ENCODE data around the gene SEMA6B.

SEMA6B gene

DNA sequence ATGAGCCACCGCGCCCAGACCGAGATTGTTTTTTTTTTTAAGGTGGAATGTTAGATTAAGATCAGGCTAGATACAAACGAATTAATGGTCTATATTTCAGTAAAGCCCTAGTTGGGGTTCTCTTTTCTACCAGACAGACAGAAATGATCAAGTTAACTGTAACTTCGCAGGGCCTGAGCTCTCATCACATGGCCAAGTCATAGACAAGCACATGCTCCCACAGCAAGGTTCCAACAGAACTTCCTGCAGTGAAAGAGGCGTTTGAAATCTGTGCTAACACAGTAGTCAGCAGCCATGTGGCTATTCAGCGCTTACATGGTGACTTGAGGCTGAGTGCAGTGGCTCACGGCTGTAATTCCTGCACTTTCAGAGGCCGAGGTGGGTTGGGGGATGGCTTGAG lies 34.7 kb upstream of the SEMA6B start:
- TF ChIP-seq, protein P1, sequence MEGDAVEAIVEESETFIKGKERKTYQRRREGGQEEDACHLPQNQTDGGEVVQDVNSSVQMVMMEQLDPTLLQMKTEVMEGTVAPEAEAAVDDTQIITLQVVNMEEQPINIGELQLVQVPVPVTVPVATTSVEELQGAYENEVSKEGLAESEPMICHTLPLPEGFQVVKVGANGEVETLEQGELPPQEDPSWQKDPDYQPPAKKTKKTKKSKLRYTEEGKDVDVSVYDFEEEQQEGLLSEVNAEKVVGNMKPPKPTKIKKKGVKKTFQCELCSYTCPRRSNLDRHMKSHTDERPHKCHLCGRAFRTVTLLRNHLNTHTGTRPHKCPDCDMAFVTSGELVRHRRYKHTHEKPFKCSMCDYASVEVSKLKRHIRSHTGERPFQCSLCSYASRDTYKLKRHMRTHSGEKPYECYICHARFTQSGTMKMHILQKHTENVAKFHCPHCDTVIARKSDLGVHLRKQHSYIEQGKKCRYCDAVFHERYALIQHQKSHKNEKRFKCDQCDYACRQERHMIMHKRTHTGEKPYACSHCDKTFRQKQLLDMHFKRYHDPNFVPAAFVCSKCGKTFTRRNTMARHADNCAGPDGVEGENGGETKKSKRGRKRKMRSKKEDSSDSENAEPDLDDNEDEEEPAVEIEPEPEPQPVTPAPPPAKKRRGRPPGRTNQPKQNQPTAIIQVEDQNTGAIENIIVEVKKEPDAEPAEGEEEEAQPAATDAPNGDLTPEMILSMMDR (conservative IDR thresholded peaks at IDR 0.05; ENCODE audit: low read depth, low read length): no peak

DNA sequence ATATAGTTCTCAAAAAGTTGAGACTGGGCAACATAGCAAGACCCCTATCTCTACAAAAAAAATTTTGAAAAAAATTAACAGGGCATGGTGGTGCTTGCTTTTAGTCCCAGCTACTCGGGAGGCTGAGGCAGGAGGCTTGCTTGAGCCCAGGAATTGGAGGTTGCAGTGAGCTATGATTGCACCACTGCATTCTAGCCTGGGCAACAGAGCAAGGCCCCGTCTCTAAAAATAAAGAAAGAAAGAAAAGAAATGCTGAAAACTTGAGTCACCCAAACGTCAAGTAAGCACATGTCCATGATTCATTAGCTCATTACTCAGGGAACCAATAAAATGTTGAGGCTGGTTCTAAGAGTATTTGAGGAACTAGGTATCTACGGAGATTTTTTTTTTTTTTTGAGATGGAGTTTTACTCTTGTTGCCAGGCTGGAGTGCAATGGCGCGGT lies 33.9 kb upstream of the SEMA6B start:
- no peak overlapping the region for H3K27ac ChIP-seq
- no peaks in the 10 kb centered on the region for H3K36me3 ChIP-seq (ENCODE audit: insufficient read depth)
- TF ChIP-seq, protein P1 (conservative IDR thresholded peaks at IDR 0.05; ENCODE audit: low read depth, low read length): no peak
- H3K79me2 ChIP-seq (ENCODE audit: insufficient read depth, low read depth): no peaks in the 10 kb centered on the region
- H3K9ac ChIP-seq: no peak overlapping the region
- no peaks in the 10 kb centered on the region for H4K20me1 ChIP-seq (ENCODE audit: insufficient read depth)
- H3K27me3 ChIP-seq (ENCODE audit: insufficient read depth, low read depth): peaks cover 69% of the 10 kb centered on the region
- no peak overlapping the region for H3K4me2 ChIP-seq
- H3K4me3 ChIP-seq (IDR thresholded peaks at IDR 0.05; ENCODE audit: insufficient read depth, low read depth, low read length): no peak overlapping the region
- no peaks in the 10 kb centered on the region for H3K4me1 ChIP-seq (ENCODE audit: low read depth, poor library complexity, severe bottlenecking)
- no peak overlapping the region for H2AFZ ChIP-seq (ENCODE audit: low read depth)

More for the DNA sequence above, 34.7 kb upstream of the SEMA6B start:
- no peaks in the 10 kb centered on the region for H4K20me1 ChIP-seq (ENCODE audit: insufficient read depth)
- no peak overlapping the region for H3K4me3 ChIP-seq (IDR thresholded peaks at IDR 0.05; ENCODE audit: insufficient read depth, low read depth, low read length)
- H3K27ac ChIP-seq: no peak overlapping the region
- H3K36me3 ChIP-seq (ENCODE audit: insufficient read depth): no peaks in the 10 kb centered on the region
- H3K4me1 ChIP-seq (ENCODE audit: low read depth, poor library complexity, severe bottlenecking): no peaks in the 10 kb centered on the region
- H2AFZ ChIP-seq (ENCODE audit: low read depth): no peak overlapping the region
- H3K27me3 ChIP-seq (ENCODE audit: insufficient read depth, low read depth): peaks cover 70% of the 10 kb centered on the region
- no peak overlapping the region for H3K4me2 ChIP-seq
- no peaks in the 10 kb centered on the region for H3K79me2 ChIP-seq (ENCODE audit: insufficient read depth, low read depth)
- no peak overlapping the region for H3K9ac ChIP-seq

DNA sequence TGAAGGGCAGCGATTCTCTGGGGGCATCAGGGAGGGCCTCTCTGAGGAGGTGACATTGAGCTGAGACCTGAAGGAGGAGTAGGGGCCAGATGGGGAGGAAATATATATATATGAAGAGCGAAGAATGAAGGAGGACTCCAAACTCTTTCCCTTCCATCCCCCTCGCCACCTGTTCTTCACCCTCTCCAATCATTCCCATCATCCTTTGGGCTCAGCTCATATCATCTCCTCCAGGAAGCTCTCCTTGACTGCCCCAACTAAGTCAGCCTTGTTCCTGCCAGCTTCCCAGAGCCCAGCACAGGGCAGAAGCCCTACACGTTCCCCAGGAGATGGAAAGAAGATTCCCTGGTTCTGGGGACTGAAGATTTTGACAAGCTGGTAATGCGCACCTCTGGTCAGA lies 33.0 kb upstream of the SEMA6B start:
- H3K79me2 ChIP-seq (ENCODE audit: insufficient read depth, low read depth): no peaks in the 10 kb centered on the region
- TF ChIP-seq, protein P1 (conservative IDR thresholded peaks at IDR 0.05; ENCODE audit: low read depth, low read length): no peak
- no peak overlapping the region for H3K4me2 ChIP-seq
- H3K36me3 ChIP-seq (ENCODE audit: insufficient read depth): no peaks in the 10 kb centered on the region
- no peaks in the 10 kb centered on the region for H4K20me1 ChIP-seq (ENCODE audit: insufficient read depth)
- H3K27ac ChIP-seq: no peak overlapping the region
- peaks cover 78% of the 10 kb centered on the region for H3K27me3 ChIP-seq (ENCODE audit: insufficient read depth, low read depth)
- no peak overlapping the region for H3K4me3 ChIP-seq (IDR thresholded peaks at IDR 0.05; ENCODE audit: insufficient read depth, low read depth, low read length)
- H2AFZ ChIP-seq (ENCODE audit: low read depth): no peak overlapping the region
- H3K9ac ChIP-seq: no peak overlapping the region
- H3K4me1 ChIP-seq (ENCODE audit: low read depth, poor library complexity, severe bottlenecking): no peaks in the 10 kb centered on the region

DNA sequence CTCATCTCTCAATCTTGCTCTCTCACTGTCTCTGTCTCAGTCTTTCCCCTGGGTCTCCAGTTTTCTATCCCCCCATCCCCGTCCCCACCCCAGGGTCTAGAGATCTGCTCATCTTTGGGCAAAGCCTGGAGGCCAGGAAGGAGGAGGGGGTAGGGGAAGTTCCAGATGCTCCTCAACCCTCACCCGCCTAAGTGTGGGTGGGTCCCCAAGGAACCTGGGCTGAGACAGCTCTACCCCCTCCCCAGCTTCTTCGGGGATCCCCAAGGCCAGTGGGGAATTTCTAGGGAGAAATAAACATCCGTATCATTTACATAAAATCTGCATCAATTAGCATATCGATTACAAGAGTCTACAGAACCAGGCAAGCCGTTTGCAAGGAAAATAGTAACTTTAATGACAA lies 31.8 kb upstream of the SEMA6B start:
- Histone ChIP-seq H3K9ac (no peak overlapping the region), H3K4me1 (ENCODE audit: low read depth, poor library complexity, severe bottlenecking) (no peaks in the 10 kb centered on the region), H3K79me2 (ENCODE audit: insufficient read depth, low read depth) (no peaks in the 10 kb centered on the region), H4K20me1 (ENCODE audit: insufficient read depth) (no peaks in the 10 kb centered on the region), H3K4me3 (IDR thresholded peaks at IDR 0.05; ENCODE audit: insufficient read depth, low read depth, low read length) (no peak overlapping the region), H3K27me3 (ENCODE audit: insufficient read depth, low read depth) (peaks cover 79% of the 10 kb centered on the region), H3K27ac (no peak overlapping the region), H3K36me3 (ENCODE audit: insufficient read depth) (no peaks in the 10 kb centered on the region), H3K4me2 (no peak overlapping the region), H2AFZ (ENCODE audit: low read depth) (no peak overlapping the region)
- TF ChIP-seq, protein P1 (conservative IDR thresholded peaks at IDR 0.05; ENCODE audit: low read depth, low read length): no peak
